Activated effector memory CD4-positive, alpha-beta T cell treated with anti-CD3 and anti-CD28 coated beads, Interleukin-2, amount 50 U/mL, for 16 hours (primary cell): ENCODE data around the gene FLVCR1.
"Not testable (repeated sequence)": the region's sequence is repeated elsewhere in the genome, so short reads cannot be mapped to it uniquely, and the experiment has no call there.

Experiments
- DNase-seq: peaks from one replicate; pipeline ENCODE4 v3.0.0-alpha.2; 2020

FLVCR1 gene

GRCh38 chr1:212860713-212861581 lies 2.9 kb downstream of the FLVCR1 start:
- no peak for DNase-seq

- DNase-seq, result no peak
These were observed 4.1 kb downstream of the FLVCR1 start for GRCh38 chr1:212862111-212862690.

GRCh38 chr1:212863345-212863744 lies 5.3 kb downstream of the FLVCR1 start:
- not testable (repeated sequence) for DNase-seq

GRCh38 chr1:212864201-212864600 lies 6.1 kb downstream of the FLVCR1 start:
- no peak for DNase-seq

- DNase-seq, result no peak
These were observed 9.1 kb downstream of the FLVCR1 start for GRCh38 chr1:212867192-212867591.

GRCh38 chr1:212871976-212872375 lies 13.9 kb downstream of the FLVCR1 start:
- no peak for DNase-seq

- no peak for DNase-seq
These were observed 15.4 kb downstream of the FLVCR1 start for GRCh38 chr1:212873518-212873917.

- no peak for DNase-seq
These were observed 20.3 kb downstream of the FLVCR1 start for GRCh38 chr1:212878418-212878817.

- DNase-seq, result no peak
These were observed 22.0 kb downstream of the FLVCR1 start for GRCh38 chr1:212879947-212880690.

- DNase-seq, result no peak
These were observed 26.5 kb downstream of the FLVCR1 start for GRCh38 chr1:212884592-212884991.

GRCh38 chr1:212892108-212892507 lies 34.0 kb downstream of the FLVCR1 start:
- no peak for DNase-seq

- DNase-seq, result no peak
These were observed 41.8 kb downstream of the FLVCR1 start for GRCh38 chr1:212899845-212900244.

- no peak for DNase-seq
These were observed 43.2 kb downstream of the FLVCR1 start for GRCh38 chr1:212901290-212901689.

GRCh38 chr1:212902054-212902453 lies 44.0 kb downstream of the FLVCR1 start:
- DNase-seq, result no peak

GRCh38 chr1:212903664-212904063 lies 45.6 kb downstream of the FLVCR1 start:
- DNase-seq, result no peak

- not testable (repeated sequence) for DNase-seq
These were observed 50.0 kb downstream of the FLVCR1 start for GRCh38 chr1:212908071-212908470.

GRCh38 chr1:212908971-212909370 lies 50.9 kb downstream of the FLVCR1 start:
- DNase-seq, result no peak

GRCh38 chr1:212909652-212910063 lies 51.6 kb downstream of the FLVCR1 start:
- no peak for DNase-seq

- DNase-seq, result not testable (repeated sequence)
These were observed 52.1 kb downstream of the FLVCR1 start for GRCh38 chr1:212910213-212910612.

GRCh38 chr1:212913638-212914037 lies 55.6 kb downstream of the FLVCR1 start:
- not testable (repeated sequence) for DNase-seq

GRCh38 chr1:212914110-212914509 lies 56.0 kb downstream of the FLVCR1 start:
- not testable (repeated sequence) for DNase-seq

- DNase-seq, result no peak
These were observed 56.7 kb downstream of the FLVCR1 start for GRCh38 chr1:212914789-212915188.

- no peak for DNase-seq
These were observed 57.4 kb downstream of the FLVCR1 start for GRCh38 chr1:212915245-212916091.
